ENCODE data around the gene BTBD16.

GRCh38 chr10:122264931-122265330 is 6.2 kb upstream of the BTBD16 start:
- TF ChIP-seq CTCF (IDR thresholded peaks at IDR 0.05): no peak
- TF ChIP-seq EZH2 (IDR thresholded peaks at IDR 0.05; ENCODE audit: borderline replicate concordance, insufficient read depth, low read depth, low read length, poor library complexity, severe bottlenecking): no peak

Data from B cell (primary cell).